Testis (tissue), 3 donors: ENCODE data around the gene CFDP1. TPM values are rescaled to one million over a fixed set of nuclear protein-coding genes. Genes with fewer than 3 reads are reported as not detected.
A peak's percentile ranks its signal among the peaks of the same experiment; 100 is the strongest.

Experiments used
- DNase-seq: peaks from one replicate; pipeline ENCODE4 v3.0.0-alpha.2; 2019
- H3K27ac ChIP-seq, 2 donors: fragments of 200-600 bp; sonication (generic); one replicate each; pipeline ENCODE4 v1.5.1; 2019
- H3K27me3 ChIP-seq: fragments of 200-600 bp; sonication (generic); one replicate; pipeline ENCODE4 v1.5.1; 2019
- H3K36me3 ChIP-seq: fragments of 200-600 bp; sonication (generic); one replicate; pipeline ENCODE4 v1.5.1; 2017; ENCODE audit warnings: low read depth; ENCODE audit errors: missing control alignments
- H3K4me1 ChIP-seq: fragments of 200-600 bp; sonication (generic); one replicate; pipeline ENCODE4 v1.5.1; 2019
- H3K4me3 ChIP-seq, 2 donors: fragments of 200-600 bp; sonication (generic); one replicate each; pipeline ENCODE4 v1.5.1; 2017 to 2019
- H3K9me3 ChIP-seq: fragments of 200-600 bp; sonication (generic); one replicate; pipeline ENCODE4 v1.5.1; 2017
- CTCF ChIP-seq, 3 experiments: fragments of 450-650 bp in 2 of 3; fragments of 200-600 bp in 1 of 3; sonication (generic) in 1 of 3; IDR thresholded peaks; one replicate each; pipeline ENCODE4 v1.5.1; 2016 to 2019; ENCODE audit warnings: antibody characterized with exemption in 3 of 3, mild to moderate bottlenecking in 2 of 3, moderate library complexity in 1 of 3
- POLR2A ChIP-seq: fragments of 450-650 bp; IDR thresholded peaks from one replicate; pipeline ENCODE4 v1.6.1; 2017; ENCODE audit warnings: antibody characterized with exemption, mild to moderate bottlenecking, moderate library complexity
- WGBS, 2 donors: methylation state at CpG; one replicate each; pipeline ENCODE4 v1.1.5; 2018; 5-methylcytosine and 5-hydroxymethylcytosine counted together
- intact Hi-C: fragments of 100-400 bp; cut with DNase I; formaldehyde crosslinking; loops from one replicate; pipeline ENCODE4 v1.15.1; 2023; ENCODE audit warnings: low total_unique reads
- polyA plus RNA-seq: library from polyadenylated mRNA; stranded (reverse); fragments of 350-450 nt; fragmentation: Illumina TruSeq; extraction: RNeasy Lipid Tissue Mini Kit (QIAGEN cat#74804); gene quantifications from one replicate; pipeline ENCODE4 v1.2.3, GENCODE V29; 2014; ENCODE audit warnings: low read depth, low replicate concordance; ENCODE audit not compliant: insufficient read depth
- total RNA-seq, 2 donors: library from RNA; depleted of rRNA; stranded (reverse); fragments of >200 nt; gene quantifications; one replicate each; pipeline ENCODE4 v1.2.3, GENCODE V29; 2016

The CFDP1 gene
- total and polyA plus RNA-seq, 3 donors from 2014 or later = 111 to 133 (median 127) TPM

DNA sequence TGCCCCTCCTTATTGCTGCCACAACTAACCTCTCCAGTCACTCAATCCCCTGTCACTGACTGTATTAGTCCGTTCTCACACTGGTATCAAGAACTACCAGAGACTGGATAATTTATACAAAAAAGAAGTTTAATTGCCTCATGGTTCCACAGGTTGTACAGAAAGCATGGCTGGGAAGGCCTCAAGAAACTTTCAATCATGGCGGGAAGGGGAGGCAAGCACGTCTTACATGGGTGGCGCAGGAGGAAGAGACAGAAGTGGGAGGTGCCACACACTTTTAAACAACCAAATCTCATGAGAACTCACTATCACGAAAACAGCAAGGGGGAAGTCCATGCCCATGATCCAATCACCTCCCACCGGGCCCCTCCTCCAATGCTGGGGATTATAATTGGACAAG lies 95.9 kb downstream of the CFDP1 start:
- intact Hi-C loops = no loop called here
- WGBS, 2 donors = 96 to 97% methylated on average over 6 of the region's 6 CpGs

GRCh38 chr16:75336521-75336920 lies 96.8 kb downstream of the CFDP1 start:
- intact Hi-C loops = no loop called here
- 93 to 98% methylated on average over 2 of the region's 2 CpGs for WGBS, 2 donors
- H3K36me3 ChIP-seq = no peaks in the 10 kb centered on the region
- H3K4me3 ChIP-seq = no peak overlapping the region
- no peak overlapping the region for H3K27ac ChIP-seq
- peaks cover under 1% of the 10 kb centered on the region for H3K4me1 ChIP-seq
- no peak for TF ChIP-seq POLR2A
- no peak for TF ChIP-seq CTCF (IDR thresholded peaks at IDR 0.05)
- no peak for DNase-seq
- no peaks in the 10 kb centered on the region for H3K9me3 ChIP-seq
- no peaks in the 10 kb centered on the region for H3K27me3 ChIP-seq

More for the DNA sequence above, 95.9 kb downstream of the CFDP1 start:
- no peaks in the 10 kb centered on the region for H3K36me3 ChIP-seq
- H3K4me1 ChIP-seq = peaks cover 4% of the 10 kb centered on the region
- no peak overlapping the region for H3K27ac ChIP-seq
- H3K27me3 ChIP-seq = no peaks in the 10 kb centered on the region
- no peak for TF ChIP-seq CTCF (IDR thresholded peaks at IDR 0.05)
- no peak for TF ChIP-seq POLR2A
- no peak overlapping the region for H3K4me3 ChIP-seq
- DNase-seq = no peak
- no peaks in the 10 kb centered on the region for H3K9me3 ChIP-seq

GRCh38 chr16:75333721-75334163 lies 99.6 kb downstream of the CFDP1 start:
- H3K27ac ChIP-seq = no peak overlapping the region
- no peak for TF ChIP-seq CTCF (IDR thresholded peaks at IDR 0.05)
- TF ChIP-seq POLR2A = no peak
- no peaks in the 10 kb centered on the region for H3K36me3 ChIP-seq
- H3K4me3 ChIP-seq = no peak overlapping the region
- H3K4me1 ChIP-seq = no peaks in the 10 kb centered on the region
- intact Hi-C loops = no loop called here
- no peak for DNase-seq
- WGBS, 2 donors = 72 to 74% methylated on average over 2 of the region's 2 CpGs
- H3K9me3 ChIP-seq = no peaks in the 10 kb centered on the region
- H3K27me3 ChIP-seq = no peaks in the 10 kb centered on the region

DNA sequence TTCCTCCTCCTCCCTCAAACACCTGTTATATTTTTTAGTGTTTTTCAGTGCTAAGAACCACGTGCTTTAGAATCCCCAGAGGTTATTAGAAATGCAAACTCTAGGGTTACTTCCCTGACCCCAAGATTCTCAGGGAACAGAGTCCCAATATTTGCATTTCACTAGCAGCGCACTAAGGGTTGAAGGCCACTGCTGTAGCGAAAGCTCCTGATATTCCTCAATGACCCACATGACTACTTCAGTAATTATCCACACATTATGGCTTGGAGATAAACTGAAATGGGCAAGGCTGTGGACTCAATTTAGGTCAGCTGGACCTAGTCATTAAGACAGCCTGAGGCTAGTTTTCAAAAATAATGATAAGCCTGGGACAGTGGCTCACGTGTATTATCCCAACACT lies 103.4 kb downstream of the CFDP1 start:
- Histone ChIP-seq H3K4me3 (no peak overlapping the region), H3K9me3 (no peaks in the 10 kb centered on the region), H3K27ac (peak overlapping the region in 1 of 2 donors; percentile 2), H3K27me3 (no peaks in the 10 kb centered on the region), H3K36me3 (no peaks in the 10 kb centered on the region), H3K4me1 (no peaks in the 10 kb centered on the region)
- TF ChIP-seq POLR2A = no peak
- no peak for TF ChIP-seq CTCF (IDR thresholded peaks at IDR 0.05)
- intact Hi-C loops = no loop called here
- no peak for DNase-seq
- WGBS, 2 donors = 62 to 78% methylated on average over 4 of the region's 4 CpGs

GRCh38 chr16:75326333-75326732 lies 107.0 kb downstream of the CFDP1 start:
- H3K27me3 ChIP-seq = no peaks in the 10 kb centered on the region
- no peak for DNase-seq
- intact Hi-C loops = no loop called here
- no peak overlapping the region for H3K27ac ChIP-seq
- H3K4me3 ChIP-seq = no peak overlapping the region
- 79 to 86% methylated on average over 5 of the region's 5 CpGs for WGBS, 2 donors
- H3K36me3 ChIP-seq = no peaks in the 10 kb centered on the region
- H3K4me1 ChIP-seq = no peaks in the 10 kb centered on the region
- H3K9me3 ChIP-seq = no peaks in the 10 kb centered on the region
- no peak for TF ChIP-seq CTCF (IDR thresholded peaks at IDR 0.05)
- no peak for TF ChIP-seq POLR2A
